H9 (cell line): ENCODE results near the gene COPZ2. TPM values are rescaled to one million over a fixed set of nuclear protein-coding genes. Genes with fewer than 3 reads are reported as not detected.

ENCODE experiments used
- DNase-seq: peaks from one replicate; pipeline ENCODE4 v3.0.0-alpha.2; 2017
- H2AFZ ChIP-seq: one replicate; pipeline ENCODE4 v1.6.1; 2013; ENCODE audit warnings: mild to moderate bottlenecking, low read length, control low read depth, moderate library complexity
- H2AK5ac ChIP-seq: 2 replicates; pipeline ENCODE4 v1.6.1; 2013; ENCODE audit warnings: low read length, control low read depth, mixed read lengths; ENCODE audit not compliant: insufficient read length
- H2BK120ac ChIP-seq: one replicate; pipeline ENCODE4 v1.6.1; 2013; ENCODE audit warnings: low read depth, mild to moderate bottlenecking, low read length, control low read depth, inconsistent platforms; ENCODE audit not compliant: poor library complexity, severe bottlenecking
- H2BK12ac ChIP-seq: 2 replicates; pipeline ENCODE4 v1.6.1; 2013; ENCODE audit warnings: low read length, control low read depth, mixed read lengths, low read depth; ENCODE audit not compliant: insufficient read length
- H2BK15ac ChIP-seq: 2 replicates; pipeline ENCODE4 v1.6.1; 2013; ENCODE audit warnings: low read depth, low read length, control low read depth
- H2BK20ac ChIP-seq: one replicate; pipeline ENCODE4 v1.6.1; 2013; ENCODE audit warnings: low read depth, mild to moderate bottlenecking, low read length, control low read depth, inconsistent platforms; ENCODE audit not compliant: poor library complexity, severe bottlenecking
- H2BK5ac ChIP-seq: 2 replicates; pipeline ENCODE4 v1.6.1; 2013; ENCODE audit warnings: low read length, control low read depth, mixed read lengths; ENCODE audit not compliant: insufficient read length
- H3K14ac ChIP-seq: 2 replicates; pipeline ENCODE4 v1.6.1; 2013; ENCODE audit warnings: low read length, control low read depth; ENCODE audit not compliant: insufficient read depth
- H3K18ac ChIP-seq: 2 replicates; pipeline ENCODE4 v1.6.1; 2013; ENCODE audit warnings: low read depth, mild to moderate bottlenecking, mixed read lengths, low read length, control low read depth; ENCODE audit not compliant: insufficient read length
- H3K23ac ChIP-seq: 2 replicates; pipeline ENCODE4 v1.6.1; 2013; ENCODE audit warnings: low read length, control low read depth, mixed read lengths, low read depth; ENCODE audit not compliant: insufficient read length
- H3K23me2 ChIP-seq: 2 replicates; pipeline ENCODE4 v1.6.1; 2013; ENCODE audit warnings: low read depth, mild to moderate bottlenecking, mixed read lengths, low read length, control low read depth; ENCODE audit not compliant: insufficient read length, poor library complexity, severe bottlenecking
- H3K27ac ChIP-seq: 2 replicates; pipeline ENCODE4 v1.5.1; 2013; ENCODE audit warnings: low read length, control low read depth, mixed read lengths, low read depth; ENCODE audit not compliant: insufficient read length
- H3K27me3 ChIP-seq: 2 replicates; pipeline ENCODE4 v1.6.1; 2013; ENCODE audit warnings: low read length, control low read depth, inconsistent platforms; ENCODE audit not compliant: insufficient read depth
- H3K4ac ChIP-seq: 2 replicates; pipeline ENCODE4 v1.6.1; 2013; ENCODE audit warnings: low read depth, mild to moderate bottlenecking, control low read depth, inconsistent platforms, low read length, moderate library complexity
- H3K4me1 ChIP-seq: 2 replicates; pipeline ENCODE4 v1.6.1; 2013; ENCODE audit warnings: low read length, control low read depth, inconsistent platforms; ENCODE audit not compliant: insufficient read depth
- H3K4me2 ChIP-seq: 2 replicates; pipeline ENCODE4 v1.6.1; 2013; ENCODE audit warnings: low read length, control low read depth, mixed read lengths; ENCODE audit not compliant: insufficient read length, insufficient read depth
- H3K56ac ChIP-seq: 2 replicates; pipeline ENCODE4 v1.6.1; 2013; ENCODE audit warnings: low read depth, mild to moderate bottlenecking, mixed read lengths, low read length, control low read depth; ENCODE audit not compliant: insufficient read length
- H3K79me1 ChIP-seq: 2 replicates; pipeline ENCODE4 v1.6.1; 2013; ENCODE audit warnings: low read depth, mild to moderate bottlenecking, moderate library complexity, low read length, control low read depth, inconsistent platforms; ENCODE audit not compliant: insufficient read depth, poor library complexity, severe bottlenecking
- H3K79me2 ChIP-seq: 2 replicates; pipeline ENCODE4 v1.6.1; 2013; ENCODE audit warnings: low read length, control low read depth, inconsistent platforms; ENCODE audit not compliant: insufficient read depth
- H3K9ac ChIP-seq: 2 replicates; pipeline ENCODE4 v1.6.1; 2013; ENCODE audit warnings: low read length, control low read depth, mixed read lengths; ENCODE audit not compliant: insufficient read length; ENCODE audit errors: extremely low read depth
- H3K9me3 ChIP-seq: one replicate; pipeline ENCODE4 v1.6.1; 2013; ENCODE audit warnings: low read depth, low read length, inconsistent platforms; ENCODE audit not compliant: control insufficient read depth
- H3T11ph ChIP-seq: one replicate; pipeline ENCODE4 v1.6.1; 2013; ENCODE audit warnings: mild to moderate bottlenecking, low read length, control low read depth, inconsistent platforms
- H4K20me1 ChIP-seq: one replicate; pipeline ENCODE4 v1.6.1; 2013; ENCODE audit not compliant: control insufficient read depth, insufficient read length, insufficient read depth
- H4K5ac ChIP-seq: 2 replicates; pipeline ENCODE4 v1.6.1; 2013; ENCODE audit warnings: low read depth, mild to moderate bottlenecking, mixed read lengths, low read length, control low read depth; ENCODE audit not compliant: insufficient read length
- H4K8ac ChIP-seq: replicated peaks from 2 replicates; pipeline ENCODE4 v1.6.1; 2013; ENCODE audit warnings: low read length, control low read depth, mixed read lengths, low read depth; ENCODE audit not compliant: insufficient read length
- H4K91ac ChIP-seq: 2 replicates; pipeline ENCODE4 v1.6.1; 2013; ENCODE audit warnings: low read depth, mild to moderate bottlenecking, moderate library complexity, mixed read lengths, low read length, control low read depth; ENCODE audit not compliant: insufficient read length
- H3K27ac Mint-ChIP-seq, 3 experiments: 2 replicates in 2 of 3; 3 replicates in 1 of 3; pipeline ENCODE4 v1.8.0; 2020 to 2021; ENCODE audit warnings: mixed read lengths in 3 of 3, mild to moderate bottlenecking in 1 of 3, moderate library complexity in 1 of 3
- H3K27me3 Mint-ChIP-seq: 2 replicates; pipeline ENCODE4 v1.8.0; 2021; ENCODE audit warnings: low read depth, mild to moderate bottlenecking, moderate library complexity, mixed read lengths
- H3K36me3 Mint-ChIP-seq, 3 experiments: 2 replicates in 2 of 3; 3 replicates in 1 of 3; pipeline ENCODE4 v1.8.0; 2020 to 2021; ENCODE audit warnings: low read depth in 3 of 3, mixed read lengths in 3 of 3; ENCODE audit not compliant: insufficient read depth in 1 of 3
- H3K4me1 Mint-ChIP-seq, 2 experiments: 2 replicates each; pipeline ENCODE4 v1.8.0; 2020; ENCODE audit warnings: mixed read lengths in 2 of 2
- H3K4me3 Mint-ChIP-seq, 2 experiments: 2 replicates in 1 of 2; 3 replicates in 1 of 2; pipeline ENCODE4 v1.8.0; 2020 to 2021; ENCODE audit warnings: mild to moderate bottlenecking in 2 of 2, mixed read lengths in 2 of 2, moderate library complexity in 1 of 2
- H3K9me3 Mint-ChIP-seq, 2 experiments: 2 replicates in 1 of 2; 3 replicates in 1 of 2; pipeline ENCODE4 v1.8.0; 2020; ENCODE audit warnings: mild to moderate bottlenecking in 2 of 2, mixed read lengths in 2 of 2, moderate library complexity in 1 of 2
- CTCF ChIP-seq: fragments of 200-600 bp; sonication (generic); conservative IDR thresholded peaks from 3 replicates; pipeline ENCODE4 v1.8.0; 2021; ENCODE audit warnings: antibody characterized with exemption, mild to moderate bottlenecking
- WGBS: extraction: QIAGEN DNeasy Blood & Tissue Kit; methylation state at CpG from one replicate; pipeline ENCODE4 v1.1.7; 2013; ENCODE audit warnings: missing lambda C conversion rate, low lambda C conversion rate, mixed read lengths; ENCODE audit not compliant: insufficient read length; ENCODE audit errors: extremely low coverage; 5-methylcytosine and 5-hydroxymethylcytosine counted together
- total RNA-seq: library from RNA; stranded (reverse); gene quantifications from 2 replicates; pipeline ENCODE4 v1.2.1, GENCODE V29; 2021

The COPZ2 gene
- total RNA-seq, 1 experiment from 2014 or later = 0.68 TPM

GRCh38 chr17:48067245-48067644 lies 29.6 kb upstream of the COPZ2 start:
- peaks cover 11 to 13% of the 10 kb centered on the region in 2 experiments for H3K4me1 Mint-ChIP-seq
- no peak overlapping the region for H3K4ac ChIP-seq
- H4K20me1 ChIP-seq = no peaks in the 10 kb centered on the region
- no peak overlapping the region for H4K8ac ChIP-seq
- H4K5ac ChIP-seq = no peak overlapping the region
- H2AFZ ChIP-seq = no peak overlapping the region
- no peaks in the 10 kb centered on the region; the same call in 1 of the 2 replicates for H3K27me3 Mint-ChIP-seq
- WGBS = no CpG with 5 or more reads among the region's 3 CpGs
- H3K23ac ChIP-seq = no peak overlapping the region
- H3K56ac ChIP-seq = no peak overlapping the region
- no peak overlapping the region for H2BK15ac ChIP-seq
- no peak overlapping the region for H2AK5ac ChIP-seq
- DNase-seq = no peak
- no peak overlapping the region for H3K4me3 Mint-ChIP-seq
- H2BK120ac ChIP-seq = no peak overlapping the region
- H3K9ac ChIP-seq = no peak overlapping the region
- H3K23me2 ChIP-seq = no peaks in the 10 kb centered on the region
- no peak overlapping the region for H2BK20ac ChIP-seq
- H3K18ac ChIP-seq = no peak overlapping the region
- H3K4me2 ChIP-seq = no peak overlapping the region
- no peaks in the 10 kb centered on the region for H3K27me3 ChIP-seq
- H2BK12ac ChIP-seq = no peak overlapping the region
- H3K79me1 ChIP-seq = no peaks in the 10 kb centered on the region
- H3K9me3 ChIP-seq = no peaks in the 10 kb centered on the region
- no peak overlapping the region for H4K91ac ChIP-seq
- H3K79me2 ChIP-seq = no peaks in the 10 kb centered on the region
- H3T11ph ChIP-seq = no peak overlapping the region
- no peaks in the 10 kb centered on the region for H3K9me3 Mint-ChIP-seq
- no peak for TF ChIP-seq CTCF
- H3K14ac ChIP-seq = no peak overlapping the region
- no peak overlapping the region for H2BK5ac ChIP-seq
- H3K36me3 Mint-ChIP-seq = peaks cover 15 to 84% (median 57%) of the 10 kb centered on the region in 3 experiments
- no peak overlapping the region for H3K27ac ChIP-seq
- peak overlapping the region in 1 of 3 experiments; percentile 76; a peak in 2 of 7 replicates for H3K27ac Mint-ChIP-seq
- no peaks in the 10 kb centered on the region for H3K4me1 ChIP-seq
